Activated CD8-positive, alpha-beta T cell treated with anti-CD3 and anti-CD28 coated beads, Interleukin-2, amount 10 ng/mL, durations not matched to agents 7 days and 5 days (primary cell): ENCODE measurements around the gene ASPA. TPM values are rescaled to one million over a fixed set of nuclear protein-coding genes. Genes with fewer than 3 reads are reported as not detected.

ENCODE experiments used
- ATAC-seq: fragments of 150-1000 bp; cut with Tn5 transposase; one replicate; pipeline ENCODE4 v1.10.0; 2021; ENCODE audit warnings: moderate library complexity
- CTCF ChIA-PET: fragments of 350-600 bp; sonication (Branson Sonifier 250); formaldehyde crosslinking; loops from one replicate; lab custom pipeline; 2021; ENCODE audit warnings: antibody characterized with exemption; lab: Charles Lee
- POLR2A ChIA-PET: fragments of 350-600 bp; sonication (Branson Sonifier 250); formaldehyde crosslinking; loops from one replicate; lab custom pipeline; 2021; ENCODE audit warnings: antibody characterized with exemption; lab: Charles Lee
- DNase-seq: peaks from one replicate; pipeline ENCODE4 v3.0.0-alpha.2; 2020
- H3K27ac Mint-ChIP-seq: one replicate; pipeline ENCODE4 v1.8.0; 2021; ENCODE audit warnings: mild to moderate bottlenecking, mixed read lengths
- H3K27me3 Mint-ChIP-seq: one replicate; pipeline ENCODE4 v1.8.0; 2021; ENCODE audit warnings: low read depth, mixed read lengths
- H3K36me3 Mint-ChIP-seq: one replicate; pipeline ENCODE4 v1.8.0; 2021; ENCODE audit warnings: low read depth, mixed read lengths
- H3K4me1 Mint-ChIP-seq: one replicate; pipeline ENCODE4 v1.8.0; 2021; ENCODE audit warnings: low read depth, mixed read lengths
- H3K4me3 Mint-ChIP-seq: one replicate; pipeline ENCODE4 v1.8.0; 2021; ENCODE audit warnings: mild to moderate bottlenecking, mixed read lengths
- H3K9me3 Mint-ChIP-seq: one replicate; pipeline ENCODE4 v1.8.0; 2022; ENCODE audit warnings: mixed read lengths; ENCODE audit not compliant: insufficient read depth
- total RNA-seq, 2 experiments: library from RNA; stranded (reverse); gene quantifications; one replicate each; pipeline ENCODE4 v1.2.3, GENCODE V29; 2021

The ASPA gene
- total RNA-seq, 2 experiments from 2014 or later = not detected

DNA sequence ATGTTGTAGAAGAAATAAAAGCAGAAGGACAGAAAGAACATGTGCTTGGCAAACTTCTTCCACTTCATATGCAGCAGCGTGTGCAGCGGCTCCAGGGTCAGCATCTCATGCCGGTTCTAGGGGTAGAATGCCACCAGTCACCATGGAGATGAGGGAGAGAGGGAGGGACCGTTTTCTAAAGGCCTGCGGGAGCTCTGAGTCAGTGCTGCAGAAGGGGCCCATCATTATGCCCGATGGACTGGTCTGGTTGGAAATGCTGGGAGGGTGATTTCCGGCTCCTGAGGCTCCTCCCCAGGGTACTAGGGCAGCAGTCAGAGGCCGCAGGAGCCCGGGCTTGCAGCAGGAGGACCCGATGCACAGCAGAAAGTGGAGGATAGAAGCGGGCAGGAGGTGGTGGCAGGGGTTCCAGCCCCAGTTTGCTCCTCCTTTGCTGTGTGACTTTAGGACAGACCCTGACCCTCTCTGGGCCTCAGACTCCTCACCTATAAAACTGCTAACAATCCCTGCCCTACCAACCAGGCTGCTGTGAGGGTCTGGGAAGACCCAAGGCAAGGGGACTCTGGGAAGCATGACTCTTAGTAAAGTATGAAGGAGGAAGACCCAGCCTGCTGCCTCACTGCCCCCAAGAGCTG is 53.2 kb downstream of the ASPA start:
- Mint-ChIP-seq H3K27me3 (no peaks in the 10 kb centered on the region), H3K9me3 (no peaks in the 10 kb centered on the region), H3K4me1 (no peaks in the 10 kb centered on the region), H3K4me3 (no peak overlapping the region), H3K36me3 (no peaks in the 10 kb centered on the region), H3K27ac (no peak overlapping the region)
- DNase-seq (no peak), ATAC-seq (no peak)
- POLR2A ChIA-PET = no interaction called here
- CTCF ChIA-PET = no interaction called here

DNA sequence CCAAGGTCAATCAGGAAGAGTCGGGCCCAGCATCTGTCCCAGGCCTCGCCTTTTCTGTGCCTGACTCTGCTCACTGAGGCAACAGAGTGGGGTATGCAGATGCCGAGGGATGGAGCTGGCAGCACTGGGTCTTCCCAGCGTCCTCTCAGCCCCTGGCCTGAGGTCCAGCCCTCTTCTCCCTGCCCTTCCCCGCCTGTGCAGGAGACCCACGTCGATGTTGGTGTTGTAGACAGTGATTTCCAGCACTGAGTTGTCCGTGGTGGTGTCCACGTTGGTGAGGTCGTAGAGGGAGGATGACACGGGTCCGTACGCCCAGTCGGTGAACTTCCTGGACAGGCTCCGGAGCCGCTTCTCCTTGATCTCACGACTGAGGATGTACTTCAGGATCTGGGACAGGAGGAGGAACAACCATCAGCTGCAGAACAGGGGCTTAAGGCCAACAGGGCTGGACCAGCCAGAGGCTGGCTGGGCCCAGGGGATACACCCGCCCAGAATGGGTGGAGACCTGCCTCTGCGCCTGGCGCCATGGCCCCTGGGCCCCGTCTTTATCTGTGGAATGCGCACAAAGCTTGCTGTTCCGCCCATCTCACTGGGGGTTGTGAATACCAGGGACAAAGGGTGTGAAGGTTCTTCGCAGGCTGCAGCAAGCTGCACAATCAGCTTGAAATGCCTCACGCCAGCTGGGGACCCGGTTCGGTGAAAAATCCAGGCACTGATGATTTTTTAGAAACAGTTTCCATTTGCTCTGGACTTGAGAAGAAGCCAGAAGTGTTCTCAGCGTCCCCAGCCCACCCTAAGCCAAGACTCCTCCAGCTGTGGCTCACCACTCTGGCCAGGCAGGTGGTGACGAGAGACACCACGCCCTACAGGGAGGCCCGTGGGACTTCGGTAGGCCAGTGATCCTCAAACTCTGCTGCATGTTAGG is 54.3 kb downstream of the ASPA start:
- no peaks in the 10 kb centered on the region for H3K36me3 Mint-ChIP-seq
- no peak for DNase-seq
- no peaks in the 10 kb centered on the region for H3K9me3 Mint-ChIP-seq
- no peak overlapping the region for H3K27ac Mint-ChIP-seq
- H3K4me1 Mint-ChIP-seq = peaks cover 4% of the 10 kb centered on the region
- no peak overlapping the region for H3K4me3 Mint-ChIP-seq
- CTCF ChIA-PET = interaction anchor here (0.6 kb wide), 1 partner anchor 10 kb away, joined by 3 read pairs; no protein-coding TSS in a partner anchor
- POLR2A ChIA-PET = interaction anchor here (0.6 kb wide), 1 partner anchor 90 kb away, joined by 4 read pairs; no protein-coding TSS in a partner anchor
- no peak for ATAC-seq
- no peaks in the 10 kb centered on the region for H3K27me3 Mint-ChIP-seq

DNA sequence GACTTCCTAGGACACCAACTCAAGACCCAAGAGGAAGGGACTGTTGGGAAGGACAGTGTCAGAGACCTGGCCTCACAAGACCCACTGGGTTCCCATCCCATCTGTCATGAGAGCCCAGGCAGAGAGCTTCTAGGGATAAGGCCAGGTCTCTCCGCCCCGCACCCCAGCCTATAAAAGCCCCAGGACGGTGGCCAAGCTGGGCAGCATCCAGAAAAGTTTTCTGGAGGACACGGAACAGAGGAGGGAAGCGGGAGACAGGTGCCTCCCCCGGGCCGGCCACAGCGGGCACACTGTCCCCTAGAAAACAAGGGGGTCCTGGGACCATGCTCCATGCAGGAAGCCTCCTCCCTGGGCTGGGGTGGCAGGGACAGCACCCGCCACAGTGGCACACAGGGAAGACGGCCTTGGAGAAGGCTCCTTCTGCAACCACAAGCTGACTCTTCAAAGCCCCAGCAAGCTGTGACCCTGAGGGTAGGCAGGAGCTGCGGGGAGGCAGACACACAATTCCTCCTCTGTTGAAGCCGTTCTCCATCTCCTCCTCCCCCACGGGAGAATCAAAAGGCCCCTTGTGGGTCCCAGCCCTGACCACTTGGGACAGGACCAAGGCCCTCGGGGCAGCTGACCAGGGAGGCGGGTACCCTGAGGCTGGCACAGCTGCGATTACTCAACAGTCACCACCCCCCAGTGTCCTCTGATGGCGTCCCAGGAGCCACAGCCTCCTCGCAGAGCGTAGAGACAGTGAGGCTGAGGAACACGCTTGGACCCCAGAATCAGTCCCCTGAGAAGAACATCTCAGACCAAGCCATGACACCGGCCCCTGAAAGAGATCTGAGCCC is 55.7 kb downstream of the ASPA start:
- Mint-ChIP-seq H3K27me3 (peaks cover 6% of the 10 kb centered on the region), H3K27ac (no peak overlapping the region), H3K36me3 (no peaks in the 10 kb centered on the region), H3K4me3 (no peak overlapping the region), H3K9me3 (no peaks in the 10 kb centered on the region), H3K4me1 (peaks cover 6% of the 10 kb centered on the region)
- ChIA-PET CTCF (no interaction called here), POLR2A (no interaction called here)
- ATAC-seq (no peak), DNase-seq (no peak)

DNA sequence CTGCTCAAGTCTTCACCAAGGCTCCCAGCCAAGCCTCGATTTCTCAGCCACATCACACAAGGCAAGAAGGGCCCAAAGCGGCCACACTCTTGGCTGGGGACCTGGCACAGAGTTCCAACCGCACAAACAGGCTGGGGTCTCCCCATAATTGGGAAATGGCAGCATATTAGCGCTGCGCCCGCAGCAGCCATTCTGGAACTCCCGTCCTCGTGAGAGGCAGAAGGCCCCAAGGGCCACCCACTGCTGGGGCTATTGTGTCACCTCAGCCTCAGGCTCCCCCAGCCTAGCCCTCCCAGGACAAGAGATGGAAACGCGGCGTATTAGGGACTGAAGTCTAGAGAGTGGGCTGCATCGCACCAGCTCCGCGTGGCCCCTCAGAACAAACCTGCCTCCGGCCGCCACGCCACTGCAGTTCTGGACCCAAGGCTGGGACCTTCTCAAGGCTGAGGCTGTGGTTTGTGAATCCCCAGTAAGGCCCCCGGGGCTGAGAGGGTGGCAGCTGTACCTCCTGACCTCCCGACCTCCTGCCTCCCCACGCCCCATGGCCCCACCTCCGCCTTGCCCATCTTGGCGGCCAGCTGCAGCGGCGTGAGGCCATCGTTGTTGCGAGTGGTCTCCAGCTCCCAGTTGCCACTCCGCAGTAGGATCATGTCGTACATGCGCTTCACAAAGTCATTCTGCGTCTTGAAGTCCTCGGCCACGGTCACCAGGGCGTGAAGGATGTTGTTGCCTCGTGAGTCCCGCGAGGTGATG is 56.5 kb downstream of the ASPA start:
- POLR2A ChIA-PET = no interaction called here
- H3K27me3 Mint-ChIP-seq = peaks cover 6% of the 10 kb centered on the region
- no peaks in the 10 kb centered on the region for H3K9me3 Mint-ChIP-seq

DNA sequence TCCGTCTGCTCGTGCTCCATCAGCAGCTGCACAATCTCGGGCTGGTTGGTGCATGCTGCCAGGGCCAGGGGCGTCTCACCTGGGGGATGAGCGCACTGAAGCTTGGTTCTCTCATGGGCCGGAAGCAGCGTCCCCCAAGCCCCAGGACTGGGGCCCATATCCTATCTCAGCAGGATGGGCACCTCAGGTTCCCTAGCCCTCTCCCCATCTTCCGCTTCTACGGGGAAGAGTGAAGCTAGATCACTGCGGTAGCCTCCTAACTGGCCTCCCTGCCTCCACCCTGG is 57.0 kb downstream of the ASPA start:
- H3K27ac Mint-ChIP-seq = no peak overlapping the region
- no peak for ATAC-seq
- H3K4me3 Mint-ChIP-seq = no peak overlapping the region
- H3K36me3 Mint-ChIP-seq = no peaks in the 10 kb centered on the region
- no peak for DNase-seq
- ChIA-PET CTCF (no interaction called here), POLR2A (no interaction called here)
- peaks cover 6% of the 10 kb centered on the region for H3K27me3 Mint-ChIP-seq
- H3K9me3 Mint-ChIP-seq = no peaks in the 10 kb centered on the region
- peaks cover 6% of the 10 kb centered on the region for H3K4me1 Mint-ChIP-seq

More for the DNA sequence above, 56.5 kb downstream of the ASPA start:
- peaks cover 6% of the 10 kb centered on the region for H3K4me1 Mint-ChIP-seq
- no peak for DNase-seq
- no peak overlapping the region for H3K4me3 Mint-ChIP-seq
- ATAC-seq = no peak
- no peak overlapping the region for H3K27ac Mint-ChIP-seq
- CTCF ChIA-PET = no interaction called here
- no peaks in the 10 kb centered on the region for H3K36me3 Mint-ChIP-seq

DNA sequence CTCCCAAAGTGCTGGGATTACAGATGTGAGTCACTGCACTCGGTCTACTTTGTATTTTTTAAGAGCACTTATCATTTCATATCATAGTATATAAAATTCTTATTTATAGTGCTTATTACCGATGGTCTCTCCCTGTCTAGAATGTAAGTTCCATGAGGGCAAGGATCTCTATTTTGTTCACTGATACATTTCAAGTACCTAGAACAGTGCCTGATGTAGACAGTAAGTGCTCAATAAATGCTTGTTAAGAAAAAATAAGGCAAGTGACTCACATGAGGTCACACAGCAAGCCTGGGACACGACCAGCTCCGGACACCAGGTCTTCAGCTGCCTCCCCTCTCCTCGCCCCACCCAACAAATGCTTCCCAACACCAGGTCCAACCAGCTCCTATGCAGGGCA is 58.0 kb downstream of the ASPA start:
- Mint-ChIP-seq H3K27ac (no peak overlapping the region), H3K9me3 (no peaks in the 10 kb centered on the region), H3K27me3 (peaks cover 6% of the 10 kb centered on the region), H3K36me3 (no peaks in the 10 kb centered on the region), H3K4me1 (peaks cover 6% of the 10 kb centered on the region), H3K4me3 (no peak overlapping the region)
- CTCF ChIA-PET = interaction anchor here (0.9 kb wide), 1 partner anchor 25 kb away, joined by 3 read pairs; no protein-coding TSS in a partner anchor
- POLR2A ChIA-PET = no interaction called here
- ATAC-seq = no peak
- DNase-seq = no peak

DNA sequence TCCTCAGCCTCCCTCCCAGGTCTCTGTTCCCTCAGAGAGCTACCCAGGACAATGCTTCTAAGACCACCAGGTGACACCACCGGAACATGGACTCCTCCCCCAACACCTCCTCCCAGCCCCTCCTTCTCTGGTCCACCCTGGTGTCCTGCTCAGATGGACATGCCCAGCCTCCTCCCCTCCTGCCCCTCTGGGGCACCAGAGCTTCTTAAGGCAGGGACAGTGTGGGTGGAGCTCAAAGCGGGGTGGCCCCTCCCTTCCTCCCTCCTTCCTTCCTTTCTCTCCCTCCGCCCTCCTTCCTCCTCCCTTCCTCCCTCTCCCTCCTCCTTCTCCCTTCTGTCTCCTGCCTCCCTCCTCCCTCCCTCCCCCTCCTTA is 59.1 kb downstream of the ASPA start:
- H3K9me3 Mint-ChIP-seq = no peaks in the 10 kb centered on the region
- DNase-seq (peak; percentile 25), ATAC-seq (peak; percentile 62)
- H3K4me1 Mint-ChIP-seq = peaks cover 7% of the 10 kb centered on the region
- H3K4me3 Mint-ChIP-seq = peak overlapping the region; percentile 22
- CTCF ChIA-PET = interaction anchor here (0.8 kb wide), 1 partner anchor 20 kb away, joined by 4 read pairs; no protein-coding TSS in a partner anchor
- POLR2A ChIA-PET = no interaction called here
- H3K36me3 Mint-ChIP-seq = no peaks in the 10 kb centered on the region
- H3K27ac Mint-ChIP-seq = peak overlapping the region; percentile 11
- H3K27me3 Mint-ChIP-seq = peaks cover 6% of the 10 kb centered on the region

DNA sequence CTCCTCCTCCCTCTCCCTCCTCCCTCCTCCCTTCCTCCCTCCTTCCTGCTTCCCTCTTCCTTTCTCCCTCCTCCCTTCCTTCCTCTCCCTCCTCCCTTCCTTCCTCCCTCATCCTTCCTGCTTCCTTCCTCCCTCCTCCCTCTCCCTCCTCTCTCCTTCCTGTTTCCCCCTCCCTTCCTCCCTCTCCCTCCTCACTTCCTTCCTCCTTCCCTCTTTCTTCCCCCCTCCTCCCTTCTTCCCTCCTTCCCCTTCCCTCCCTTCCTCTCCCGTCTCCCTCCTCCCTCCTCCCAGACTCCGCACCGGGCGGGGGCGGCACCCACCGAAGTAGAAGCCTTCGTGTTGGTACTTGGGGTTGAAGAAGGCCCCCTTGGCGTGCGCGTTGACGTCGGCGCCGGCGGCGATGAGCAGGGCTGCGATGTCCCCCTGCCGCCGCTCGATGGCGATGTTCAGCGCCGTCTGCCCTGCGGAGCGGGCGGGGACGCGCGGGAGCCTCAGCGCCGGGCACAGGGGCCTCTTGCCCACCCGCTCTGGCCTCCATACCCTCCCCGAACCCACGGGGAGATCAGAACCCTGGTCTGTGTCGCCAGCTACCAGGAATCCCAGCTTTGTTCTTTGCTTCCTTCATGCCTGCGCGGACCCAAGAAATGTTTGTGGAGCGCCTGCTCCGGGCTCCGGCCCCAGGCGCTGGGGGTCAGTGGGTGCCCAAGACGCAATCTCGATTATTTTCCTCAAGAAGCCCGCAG is 59.6 kb downstream of the ASPA start:
- Mint-ChIP-seq H3K4me1 (peaks cover 12% of the 10 kb centered on the region), H3K9me3 (no peaks in the 10 kb centered on the region), H3K27me3 (peaks cover 8% of the 10 kb centered on the region), H3K27ac (peak overlapping the region; percentile 39), H3K4me3 (peak overlapping the region; percentile 38), H3K36me3 (no peaks in the 10 kb centered on the region)
- DNase-seq (peak; percentile 70), ATAC-seq (peak; percentile 79)
- POLR2A ChIA-PET = no interaction called here
- CTCF ChIA-PET = interaction anchor here (0.8 to 1.9 kb wide), 4 partner anchors 19 to 202 kb away, joined by 3 to 4 read pairs (median 4); no protein-coding TSS in a partner anchor

DNA sequence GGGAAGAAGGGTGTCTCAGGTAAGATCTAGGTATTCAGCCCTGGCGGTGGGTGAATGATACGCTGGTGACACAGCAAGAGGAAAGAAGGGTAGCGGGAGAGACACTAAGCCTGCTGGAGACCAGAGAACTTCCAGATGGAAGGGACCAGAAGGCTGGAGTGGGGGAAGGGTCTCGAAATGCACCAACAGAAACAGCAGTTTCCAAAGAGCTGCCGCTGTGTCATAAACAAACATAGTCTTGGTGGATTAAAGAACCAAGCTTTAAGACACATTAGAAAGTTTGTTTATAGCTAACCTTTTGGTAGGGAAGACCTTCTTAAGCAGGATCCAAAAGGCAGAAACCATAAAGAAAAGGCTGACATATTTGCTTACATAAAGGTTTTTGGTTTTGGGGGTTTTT is 60.9 kb downstream of the ASPA start:
- Mint-ChIP-seq H3K27ac (no peak overlapping the region), H3K4me1 (peaks cover 13% of the 10 kb centered on the region), H3K4me3 (no peak overlapping the region), H3K36me3 (no peaks in the 10 kb centered on the region), H3K9me3 (no peaks in the 10 kb centered on the region), H3K27me3 (peaks cover 8% of the 10 kb centered on the region)
- ChIA-PET CTCF (interaction anchor here (1.9 kb wide), 1 partner anchor 111 kb away, joined by 4 read pairs; no protein-coding TSS in a partner anchor), POLR2A (no interaction called here)
- DNase-seq (no peak), ATAC-seq (no peak)

DNA sequence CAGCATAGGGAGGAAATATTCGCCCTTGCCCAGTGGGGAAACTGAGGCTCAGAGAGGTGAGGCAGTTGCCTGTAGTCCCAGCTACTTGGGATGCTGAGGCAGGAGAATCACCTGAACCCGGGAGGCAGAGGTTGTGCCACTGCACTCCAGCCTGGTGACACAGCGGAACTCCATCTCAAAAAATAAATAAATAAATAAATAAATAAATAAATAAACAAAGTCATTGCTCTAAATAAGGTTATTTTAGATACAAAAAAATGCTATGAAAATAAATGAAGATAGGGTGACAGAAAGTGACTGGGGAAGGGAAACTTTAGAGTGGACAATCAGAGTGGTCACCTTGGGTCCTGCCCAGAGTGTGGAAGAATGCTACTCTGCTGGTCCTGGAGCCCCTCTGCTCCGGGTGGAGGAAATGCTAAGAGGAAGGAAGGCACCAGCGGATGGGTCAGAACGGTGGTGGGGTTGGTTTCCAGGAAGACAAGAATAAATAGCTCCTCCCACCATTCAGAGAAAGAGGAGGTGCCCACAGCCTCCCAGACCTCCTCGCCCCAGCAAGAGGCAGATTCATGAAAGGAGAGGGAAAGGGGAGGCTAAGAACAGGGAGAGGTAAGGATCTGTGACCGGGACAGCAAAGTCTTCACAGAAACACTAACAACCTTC is 64.2 kb downstream of the ASPA start:
- ATAC-seq (no peak), DNase-seq (no peak)
- peaks cover 9% of the 10 kb centered on the region for H3K4me1 Mint-ChIP-seq
- POLR2A ChIA-PET = no interaction called here
- H3K4me3 Mint-ChIP-seq = peak overlapping the region; percentile 30
- H3K27ac Mint-ChIP-seq = no peak overlapping the region
- peaks cover 8% of the 10 kb centered on the region for H3K27me3 Mint-ChIP-seq
- H3K9me3 Mint-ChIP-seq = no peaks in the 10 kb centered on the region
- no peaks in the 10 kb centered on the region for H3K36me3 Mint-ChIP-seq
- CTCF ChIA-PET = no interaction called here
